KOPT-K1 (cell line): ENCODE results near the gene PRAMEF18.
"Not testable (repeated sequence)": the region's sequence is repeated elsewhere in the genome, so short reads cannot be mapped to it uniquely, and the experiment has no call there.

Experiments used
- H3K27ac ChIP-seq: fragments of 200-600 bp; sonication (generic); 2 replicates; pipeline ENCODE4 v1.5.1; 2016; ENCODE audit warnings: antibody characterized with exemption, mild to moderate bottlenecking, low read depth, low read length; ENCODE audit not compliant: poor library complexity, severe bottlenecking
- H3K36me3 ChIP-seq: fragments of 200-600 bp; sonication (generic); 2 replicates; pipeline ENCODE4 v1.5.1; 2017; ENCODE audit warnings: antibody characterized with exemption, mild to moderate bottlenecking, low read length, moderate library complexity; ENCODE audit not compliant: insufficient read depth
- H3K9me3 ChIP-seq: fragments of 200-600 bp; sonication (generic); 2 replicates; pipeline ENCODE4 v1.5.1; 2017; ENCODE audit warnings: antibody characterized with exemption, low read length, mild to moderate bottlenecking; ENCODE audit not compliant: insufficient read depth, poor library complexity, severe bottlenecking

The PRAMEF18 gene

GRCh38 chr1:13227271-13228055 lies 1.5 kb upstream of the PRAMEF18 start:
- not testable (repeated sequence) for H3K36me3 ChIP-seq, H3K27ac ChIP-seq, H3K9me3 ChIP-seq

GRCh38 chr1:13224480-13225060 lies 1.4 kb downstream of the PRAMEF18 start:
- H3K36me3 ChIP-seq, result no peaks in the 10 kb centered on the region
- H3K9me3 ChIP-seq, result no peaks in the 10 kb centered on the region
- H3K27ac ChIP-seq, result no peak overlapping the region

GRCh38 chr1:13222788-13223187 lies 3.2 kb downstream of the PRAMEF18 start:
- H3K9me3 ChIP-seq, H3K27ac ChIP-seq, H3K36me3 ChIP-seq: not testable (repeated sequence)

DNA sequence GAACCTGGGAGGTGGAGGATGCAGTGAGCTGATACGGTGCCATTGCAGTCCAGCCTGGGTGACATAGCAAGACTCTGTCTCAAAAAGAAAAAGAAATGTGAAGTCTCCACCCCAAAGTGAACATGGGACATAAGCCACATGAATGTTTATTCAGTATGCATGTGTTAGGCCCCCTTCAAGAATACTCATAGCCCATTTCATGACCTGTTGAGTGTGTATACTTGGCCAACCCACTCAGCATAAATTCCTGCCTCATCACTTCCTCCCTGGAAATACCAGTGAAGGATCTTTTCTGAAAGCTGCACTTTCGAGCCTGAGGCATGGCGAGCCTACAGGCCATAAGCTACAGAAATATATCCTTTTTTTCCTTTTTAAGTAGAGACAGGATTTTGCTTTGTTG lies 6.8 kb downstream of the PRAMEF18 start:
- H3K36me3 ChIP-seq, H3K27ac ChIP-seq, H3K9me3 ChIP-seq: not testable (repeated sequence)

- not testable (repeated sequence) for H3K9me3 ChIP-seq, H3K36me3 ChIP-seq, H3K27ac ChIP-seq
Measured at GRCh38 chr1:13216619-13217018, 9.3 kb downstream of the PRAMEF18 start.

- not testable (repeated sequence) for H3K9me3 ChIP-seq, H3K36me3 ChIP-seq, H3K27ac ChIP-seq
Measured at GRCh38 chr1:13208712-13209111, 17.2 kb downstream of the PRAMEF18 start.

GRCh38 chr1:13201309-13201708 lies 24.6 kb downstream of the PRAMEF18 start, which contains the start of gene PRAMEF13:
Gene PRAMEF13 (minus strand): TSS chr1:13201409. CDS start chr1:13199589, 1,820 bp downstream.
- H3K9me3 ChIP-seq, H3K36me3 ChIP-seq, H3K27ac ChIP-seq: not testable (repeated sequence)
